Mesenteric fat pad (tissue), 1 donor: ENCODE data around the gene NEDD4. TPM values are rescaled to one million over a fixed set of nuclear protein-coding genes. Genes with fewer than 3 reads are reported as not detected.
"Not testable (repeated sequence)": the region's sequence is repeated elsewhere in the genome, so short reads cannot be mapped to it uniquely, and the experiment has no call there.

ENCODE experiments used
- DNase-seq: peaks from one replicate; pipeline ENCODE4 v3.0.0-alpha.2; 2020; ENCODE audit warnings: low spot score
- total RNA-seq: library from RNA; stranded (reverse); fragmentation: NEBNext Ultra II Directional; extraction: Animal tissue kit (Norgen Biotek cat#: 25700); gene quantifications from one replicate; pipeline ENCODE4 v1.2.1, GENCODE V29; 2021
- donor health status: DM: yes; HTN: yes; CAD: no.

The NEDD4 gene
- total RNA-seq, 1 donor from 2014 or later = 16.1 TPM

DNA sequence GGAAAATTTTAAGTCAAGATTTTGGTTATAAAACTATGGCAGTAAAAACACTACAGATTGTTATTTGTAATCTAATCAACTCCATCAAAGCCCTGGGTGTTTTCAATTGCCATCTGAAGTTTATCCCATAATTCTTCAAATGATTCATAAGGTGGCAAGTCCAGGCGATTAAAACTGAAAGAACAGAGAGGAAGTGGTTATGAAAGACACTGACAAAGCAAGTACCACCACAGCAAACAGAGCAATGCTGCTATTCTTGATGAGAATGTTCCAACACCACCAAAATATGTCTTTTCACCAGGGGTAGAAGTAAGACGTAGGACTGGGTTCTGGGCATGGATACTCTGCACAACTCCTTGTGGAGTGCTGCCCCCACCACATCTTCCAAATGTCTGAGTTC, 163.6 kb downstream of the NEDD4 start:
- no peak for DNase-seq

GRCh38 chr15:55827955-55828354, 165.5 kb downstream of the NEDD4 start:
- DNase-seq = no peak

- DNase-seq = no peak
Measured at GRCh38 chr15:55827204-55827603, 166.2 kb downstream of the NEDD4 start.

GRCh38 chr15:55824857-55825613, 168.4 kb downstream of the NEDD4 start:
- DNase-seq = no peak

DNA sequence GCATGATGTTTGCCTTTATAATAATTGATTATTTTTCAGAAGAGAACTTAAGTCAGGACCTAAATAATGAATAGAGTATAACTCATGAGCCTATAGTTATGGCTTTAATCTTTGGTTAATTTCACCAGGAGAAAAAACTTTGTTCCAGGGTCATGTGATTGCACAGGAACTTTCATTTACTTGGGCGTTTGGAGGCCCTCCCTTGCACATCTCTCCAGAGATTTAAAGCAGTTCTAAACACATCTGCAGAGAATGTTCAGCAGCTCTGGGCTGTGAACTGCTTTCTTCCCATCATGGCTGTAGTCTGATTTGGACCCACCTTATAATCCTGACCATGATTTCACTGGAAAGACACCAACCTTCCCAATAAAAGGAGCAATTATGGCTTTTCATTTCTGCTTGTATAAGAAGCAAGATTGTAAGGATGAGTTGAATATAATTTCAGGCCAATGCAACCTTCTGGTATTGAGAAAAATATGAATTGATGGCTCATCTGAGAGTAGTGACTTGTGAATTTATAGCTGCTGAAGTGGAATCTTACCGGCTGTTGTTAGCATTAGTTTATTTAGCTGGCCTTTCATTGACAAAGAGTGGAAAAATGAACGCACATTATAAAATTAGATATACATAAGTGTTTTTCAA, 169.6 kb downstream of the NEDD4 start:
- no peak for DNase-seq

DNA sequence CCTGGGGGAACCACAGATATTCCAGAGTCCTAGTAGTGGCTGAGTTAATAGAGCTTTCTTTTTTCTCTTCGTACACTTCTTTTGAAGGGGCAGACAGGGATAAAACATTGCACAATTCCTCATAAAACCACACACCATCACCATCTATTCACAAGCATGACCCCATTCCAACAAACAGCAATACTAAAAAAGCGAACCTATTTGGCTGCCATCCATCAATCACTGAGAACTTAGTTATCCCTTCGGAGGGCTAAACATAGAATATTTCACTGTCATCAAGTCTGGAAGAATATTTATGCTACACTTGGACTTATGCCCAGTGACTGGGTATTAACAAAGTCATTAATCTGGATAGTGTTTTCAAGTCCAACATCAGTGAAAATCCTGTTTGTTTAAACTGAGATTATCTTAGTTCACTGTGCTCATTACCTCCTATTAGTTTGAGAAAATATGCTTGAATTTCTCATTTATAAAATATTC, 170.2 kb downstream of the NEDD4 start:
- no peak for DNase-seq

DNA sequence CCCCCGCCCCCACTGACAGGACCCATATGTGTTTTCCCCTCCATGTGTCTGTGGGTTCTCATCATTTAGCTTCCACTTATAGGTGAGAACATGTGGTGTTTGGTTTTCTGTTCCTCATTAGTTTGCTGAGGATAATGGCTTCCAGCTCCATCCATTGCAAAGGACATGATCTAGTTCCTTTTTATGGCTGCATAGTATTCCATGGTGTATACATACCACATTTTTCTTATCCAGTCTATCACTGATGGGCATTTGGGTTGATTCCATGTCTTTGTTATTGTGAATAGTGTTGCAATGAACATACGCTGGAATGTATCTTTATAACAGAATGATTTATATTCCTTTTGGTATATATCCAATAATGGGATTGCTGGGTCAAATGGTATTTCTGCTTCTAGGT, 171.7 kb downstream of the NEDD4 start:
- not testable (repeated sequence) for DNase-seq

- DNase-seq = no peak
Measured at GRCh38 chr15:55820043-55820442, 173.4 kb downstream of the NEDD4 start.

GRCh38 chr15:55819397-55820034, 173.9 kb downstream of the NEDD4 start:
- DNase-seq = no peak

GRCh38 chr15:55816017-55816416, 177.4 kb downstream of the NEDD4 start:
- no peak for DNase-seq

GRCh38 chr15:55802600-55803376, 190.6 kb downstream of the NEDD4 start:
- no peak for DNase-seq

DNA sequence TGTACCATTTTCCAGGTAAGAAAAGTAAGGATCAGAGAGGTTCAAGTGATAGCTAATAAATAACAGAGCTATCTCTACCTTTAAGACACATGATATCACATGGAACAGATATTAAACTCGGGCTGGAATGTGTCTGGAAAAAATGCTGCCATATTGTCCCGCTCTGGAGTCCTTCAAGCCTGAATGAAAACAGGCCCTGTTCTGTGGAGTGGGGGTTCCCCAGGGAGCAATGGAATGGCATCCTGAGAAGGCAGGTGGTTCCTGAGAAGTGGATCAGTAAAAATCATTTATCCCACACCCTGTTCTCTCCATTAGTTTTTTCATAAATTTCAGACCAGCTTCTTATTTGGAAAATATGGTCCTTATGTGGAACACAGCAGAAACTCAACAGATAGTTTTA, 193.2 kb downstream of the NEDD4 start:
- DNase-seq = no peak

DNA sequence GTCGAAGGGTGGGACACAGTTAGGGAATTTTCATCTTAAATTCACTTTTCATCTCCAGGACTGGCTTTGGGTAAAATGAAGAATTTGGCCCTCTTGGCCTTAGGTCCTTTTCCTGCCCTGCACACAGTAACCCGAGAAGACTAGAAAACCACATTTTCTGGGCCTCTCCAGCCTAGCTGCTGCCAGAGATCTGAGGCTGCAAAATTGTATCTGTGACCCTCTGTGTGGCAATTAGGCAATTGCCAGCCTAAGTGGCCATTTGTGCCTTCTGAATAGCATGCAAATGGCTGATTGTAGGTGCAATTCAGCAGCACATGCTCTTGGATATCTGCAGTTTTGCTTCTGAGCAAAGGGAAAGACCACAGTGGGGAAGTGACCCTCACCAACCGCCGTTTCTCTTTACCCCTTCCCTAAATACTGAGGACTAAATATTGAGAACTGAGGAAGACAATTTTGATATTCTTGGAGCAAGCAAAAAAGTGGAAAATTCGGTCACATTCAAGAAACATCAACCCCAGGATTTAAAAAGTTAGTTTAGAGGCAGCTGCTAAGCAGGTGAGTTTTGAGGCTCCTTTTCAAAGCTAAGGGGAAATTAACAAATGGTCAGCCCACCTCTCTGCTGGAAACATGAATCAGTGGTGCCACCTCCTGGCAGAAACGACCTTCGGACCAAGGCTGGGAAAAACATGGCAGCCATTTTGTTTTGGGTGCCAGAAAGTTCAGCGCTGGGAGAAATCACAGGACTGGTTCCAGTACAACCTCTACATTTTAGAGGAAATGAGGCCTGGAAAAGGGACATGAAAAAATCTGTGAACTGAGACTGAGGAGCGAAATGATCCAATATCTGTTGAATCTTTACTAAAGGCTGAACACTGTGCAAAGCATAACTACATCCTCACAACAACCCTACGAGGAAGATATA, 193.9 kb downstream of the NEDD4 start:
- DNase-seq = no peak

GRCh38 chr15:55796321-55796965, 197.0 kb downstream of the NEDD4 start:
- DNase-seq = no peak

DNA sequence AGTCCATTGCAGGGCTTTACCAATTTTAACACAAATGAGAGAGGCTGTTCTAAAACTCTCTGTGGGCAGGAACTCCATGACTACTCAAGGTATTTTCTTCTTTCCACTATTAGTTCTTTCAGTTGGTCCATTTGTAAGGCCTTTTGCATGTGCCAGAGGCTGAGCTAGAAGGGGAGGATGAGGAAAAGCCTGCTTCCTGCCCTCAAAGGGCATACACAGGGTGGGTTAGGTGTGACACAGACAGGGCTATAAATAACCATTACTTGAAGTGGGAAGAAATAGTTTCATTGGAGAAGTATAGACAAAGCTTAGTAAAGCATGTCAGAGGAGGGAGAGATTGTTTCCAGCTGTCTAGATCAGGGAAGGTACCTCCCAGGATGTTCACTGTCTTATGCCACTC, 198.4 kb downstream of the NEDD4 start:
- no peak for DNase-seq

DNA sequence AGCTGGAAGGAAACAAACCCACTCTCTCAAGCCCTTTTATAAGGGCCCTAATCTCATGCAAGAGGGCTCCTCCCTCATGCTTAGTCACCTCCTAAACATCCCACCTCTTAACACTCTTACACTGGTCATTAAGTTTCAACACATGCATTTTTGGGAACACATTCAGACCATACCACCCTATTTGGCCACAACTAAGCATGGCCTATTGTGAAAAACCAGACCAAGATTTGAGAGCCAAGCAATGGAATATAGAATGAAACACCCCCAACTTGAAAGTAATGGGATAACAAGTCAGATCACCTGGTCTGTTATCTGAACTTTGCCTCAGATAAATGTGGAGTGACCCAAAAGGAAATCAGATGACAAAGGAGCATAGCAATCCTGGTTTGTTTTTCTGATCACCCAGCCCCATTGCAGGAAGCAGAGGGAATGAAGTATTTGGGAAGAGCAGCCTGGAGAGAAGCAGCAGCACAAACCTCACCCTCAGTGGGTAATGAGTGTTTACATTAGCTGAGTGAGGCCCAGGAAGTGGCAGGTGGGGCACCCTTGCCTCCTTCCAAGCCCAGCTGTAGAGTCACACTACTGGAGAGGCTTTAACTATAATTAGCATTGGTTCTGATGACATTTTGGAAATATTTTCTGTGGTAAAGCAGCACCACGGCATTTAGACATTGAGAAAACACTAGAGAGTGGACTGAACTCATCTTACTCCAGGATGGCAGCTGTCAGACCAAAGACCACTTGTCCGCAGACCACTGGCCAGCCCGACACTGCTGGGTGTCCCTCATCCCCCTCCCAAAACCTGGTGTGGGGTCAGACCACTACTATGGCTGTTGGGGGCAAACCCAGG, 201.6 kb downstream of the NEDD4 start:
- no peak for DNase-seq

GRCh38 chr15:55789066-55789660, 204.2 kb downstream of the NEDD4 start:
- DNase-seq = no peak

DNA sequence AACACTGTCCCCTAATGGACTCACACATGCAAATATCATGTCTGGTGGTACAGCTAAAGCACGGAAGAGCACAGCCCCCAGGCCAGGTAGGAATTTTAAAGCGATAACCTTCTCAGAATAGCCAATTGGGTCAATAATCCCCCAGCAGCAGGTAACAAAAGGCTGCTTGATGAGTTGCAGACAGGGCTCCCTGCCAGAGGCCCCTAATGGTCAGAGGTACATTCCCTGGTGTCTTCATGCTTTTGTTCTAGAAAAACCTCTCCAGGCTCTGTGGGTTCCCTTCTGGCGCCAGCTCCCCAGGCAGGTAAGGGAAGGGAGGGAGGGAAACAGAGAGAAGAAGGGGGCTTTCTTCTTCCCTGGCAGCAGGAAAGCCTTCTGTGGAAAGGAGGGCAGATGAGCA, 207.1 kb downstream of the NEDD4 start:
- DNase-seq = no peak

- DNase-seq = not testable (repeated sequence)
Measured at GRCh38 chr15:55785593-55785992, 207.8 kb downstream of the NEDD4 start.
